Progenitor cell of endocrine pancreas (in vitro differentiated cells): Measurements from ENCODE around the gene ANKFY1. TPM values are rescaled to one million over a fixed set of nuclear protein-coding genes. Genes with fewer than 3 reads are reported as not detected.

Source experiments
- DNase-seq: peaks from one replicate; pipeline ENCODE4 v3.0.0; 2021; ENCODE audit warnings: low spot score; ENCODE audit not compliant: unreplicated experiment
- H3K27ac Mint-ChIP-seq: 2 replicates; pipeline ENCODE4 v1.8.0; 2021; ENCODE audit warnings: mild to moderate bottlenecking, moderate library complexity, mixed read lengths
- H3K27me3 Mint-ChIP-seq: 2 replicates; pipeline ENCODE4 v1.8.0; 2021; ENCODE audit warnings: mixed read lengths
- H3K36me3 Mint-ChIP-seq: 2 replicates; pipeline ENCODE4 v1.8.0; 2022; ENCODE audit warnings: mixed read lengths; ENCODE audit not compliant: insufficient read depth
- H3K4me1 Mint-ChIP-seq: 2 replicates; pipeline ENCODE4 v1.8.0; 2021; ENCODE audit warnings: low read depth, mixed read lengths
- H3K4me3 Mint-ChIP-seq: 2 replicates; pipeline ENCODE4 v1.8.0; 2021; ENCODE audit warnings: low read depth, mild to moderate bottlenecking, moderate library complexity, mixed read lengths
- H3K9me3 Mint-ChIP-seq: 2 replicates; pipeline ENCODE4 v1.8.0; 2021; ENCODE audit warnings: low read depth, mixed read lengths
- CTCF ChIP-seq: fragments of 200-600 bp; sonication (generic); IDR thresholded peaks from one replicate; pipeline ENCODE4 v1.5.0; 2021; ENCODE audit warnings: antibody characterized with exemption, mild to moderate bottlenecking; ENCODE audit not compliant: unreplicated experiment
- total RNA-seq: library from RNA; stranded (reverse); gene quantifications from 2 replicates; pipeline ENCODE4 v1.2.1, GENCODE V29; 2021

Gene ANKFY1
- total RNA-seq, 1 donor from 2014 or later = 59.8 TPM

DNA sequence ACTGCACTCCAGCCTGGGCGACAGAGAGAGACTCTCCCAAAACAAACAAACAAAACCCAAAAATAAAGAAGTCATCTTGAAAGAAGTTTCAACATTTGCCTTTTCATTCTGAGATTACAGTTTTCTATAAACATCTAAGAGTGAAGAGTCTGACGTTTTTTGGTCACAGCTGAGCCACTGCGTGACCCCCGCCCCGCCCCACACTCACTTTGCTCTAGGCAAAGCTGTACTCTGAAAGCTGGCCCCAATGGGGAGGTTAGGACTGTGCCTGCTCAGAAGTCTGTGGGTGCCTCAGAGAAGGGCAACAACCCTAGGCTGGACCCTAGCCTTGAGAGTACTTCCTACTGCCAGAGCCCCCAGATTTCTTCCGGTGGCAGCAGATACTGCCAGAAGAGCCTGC lies 101.5 kb downstream of the ANKFY1 start:
- Mint-ChIP-seq H3K36me3 (peaks cover 12% of the 10 kb centered on the region), H3K4me3 (no peak overlapping the region), H3K4me1 (no peaks in the 10 kb centered on the region), H3K27me3 (no peaks in the 10 kb centered on the region), H3K9me3 (no peaks in the 10 kb centered on the region), H3K27ac (no peak overlapping the region)
- TF ChIP-seq CTCF = no peak
- DNase-seq = no peak

DNA sequence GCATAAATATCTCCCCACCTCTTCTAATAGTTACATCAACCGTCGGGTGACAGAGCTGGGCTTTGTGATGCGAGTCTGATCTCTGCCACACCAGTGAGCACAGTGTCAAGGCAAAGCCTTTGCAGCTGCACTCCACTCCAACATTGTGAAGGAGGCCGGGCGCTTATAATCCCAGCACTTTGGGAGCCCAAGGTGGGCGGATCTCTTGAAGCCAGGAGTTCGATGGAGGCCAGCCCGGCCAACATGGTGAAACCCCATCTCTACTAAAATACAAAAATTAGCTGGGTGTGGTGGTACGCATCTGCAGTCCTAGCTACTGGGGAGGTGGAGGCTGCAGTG lies 101.8 kb downstream of the ANKFY1 start:
- no peak for DNase-seq
- no peak for TF ChIP-seq CTCF
- H3K9me3 Mint-ChIP-seq = no peaks in the 10 kb centered on the region
- H3K4me3 Mint-ChIP-seq = no peak overlapping the region
- H3K36me3 Mint-ChIP-seq = peaks cover 10% of the 10 kb centered on the region
- H3K27me3 Mint-ChIP-seq = no peaks in the 10 kb centered on the region
- no peak overlapping the region for H3K27ac Mint-ChIP-seq
- no peaks in the 10 kb centered on the region for H3K4me1 Mint-ChIP-seq

DNA sequence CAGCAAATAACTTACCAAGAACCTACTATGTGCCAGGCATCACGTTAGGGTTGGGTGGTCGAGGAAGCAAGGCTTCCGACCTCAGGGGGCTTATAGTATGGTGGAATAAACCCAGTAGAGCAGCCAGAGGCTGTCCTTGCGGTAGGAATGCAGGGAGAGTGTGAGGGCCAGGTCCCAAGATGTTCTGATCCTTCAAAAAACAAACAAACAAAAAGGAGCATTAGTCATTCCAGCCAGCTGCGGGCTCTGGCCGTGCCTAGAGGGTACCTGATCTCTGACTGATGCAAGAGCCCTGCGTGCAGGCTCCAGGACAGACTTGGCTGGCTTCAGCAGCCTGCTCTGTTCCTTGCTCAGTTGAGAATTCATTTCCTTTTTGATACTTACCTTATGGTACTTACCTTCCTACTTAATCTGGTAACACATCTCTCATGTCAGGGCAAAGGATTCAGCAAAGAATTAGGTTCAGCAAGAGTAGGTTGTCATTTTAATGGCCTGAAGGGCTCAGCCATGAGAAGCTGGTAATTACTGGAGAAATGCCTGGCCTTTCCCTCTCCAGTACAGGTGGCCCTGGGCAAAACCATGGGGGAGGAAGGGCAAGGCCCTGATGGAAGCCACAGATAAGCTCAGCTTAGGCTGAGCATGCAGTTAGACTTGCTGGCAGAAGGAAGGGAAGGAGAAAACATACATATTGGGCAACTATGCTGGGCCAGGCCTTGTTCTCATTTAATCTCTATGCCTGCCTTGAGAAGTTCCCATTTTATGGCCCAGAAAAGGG lies 102.4 kb downstream of the ANKFY1 start:
- DNase-seq = no peak
- H3K36me3 Mint-ChIP-seq = peaks cover 10% of the 10 kb centered on the region
- no peaks in the 10 kb centered on the region for H3K4me1 Mint-ChIP-seq
- no peak for TF ChIP-seq CTCF
- no peaks in the 10 kb centered on the region for H3K27me3 Mint-ChIP-seq
- H3K4me3 Mint-ChIP-seq = no peak overlapping the region
- H3K27ac Mint-ChIP-seq = peak overlapping the region; percentile 40
- H3K9me3 Mint-ChIP-seq = no peaks in the 10 kb centered on the region

- H3K9me3 Mint-ChIP-seq = no peaks in the 10 kb centered on the region
- TF ChIP-seq CTCF = no peak
- H3K4me1 Mint-ChIP-seq = no peaks in the 10 kb centered on the region
- no peak for DNase-seq
- H3K27me3 Mint-ChIP-seq = no peaks in the 10 kb centered on the region
- H3K4me3 Mint-ChIP-seq = no peak overlapping the region
- no peak overlapping the region for H3K27ac Mint-ChIP-seq
- H3K36me3 Mint-ChIP-seq = peaks cover 10% of the 10 kb centered on the region
Observed at GRCh38 chr17:4160294-4160859, 103.4 kb downstream of the ANKFY1 start.

- Mint-ChIP-seq H3K36me3 (peaks cover 10% of the 10 kb centered on the region), H3K27me3 (no peaks in the 10 kb centered on the region), H3K27ac (no peak overlapping the region), H3K9me3 (no peaks in the 10 kb centered on the region), H3K4me3 (no peak overlapping the region), H3K4me1 (no peaks in the 10 kb centered on the region)
- TF ChIP-seq CTCF = no peak
- DNase-seq = no peak
Observed at GRCh38 chr17:4159761-4160160, 104.0 kb downstream of the ANKFY1 start.
